Endothelial cell of umbilical vein (primary cell): ENCODE results near the gene AVPR1A. TPM values are rescaled to one million over a fixed set of nuclear protein-coding genes. Genes with fewer than 3 reads are reported as not detected.

Experiments
- BruUV-seq: library from RNA; stranded (reverse); fragments of 400-500 nt; replicated peaks from 2 replicates; lab custom pipeline; 2021; lab: Mats Ljungman, UMichigan
- CTCF ChIA-PET: fragments of 300-600, 350-600 bp; sonication (Branson Sonifier 250); formaldehyde crosslinking; loops from one replicate; lab custom pipeline; 2021; ENCODE audit warnings: antibody characterized with exemption, inconsistent platforms; lab: Charles Lee
- POLR2A ChIA-PET: fragments of 300-600, 350-600 bp; sonication (Branson Sonifier 250); formaldehyde crosslinking; loops from one replicate; lab custom pipeline; 2021; ENCODE audit warnings: antibody characterized with exemption, inconsistent platforms; lab: Charles Lee
- DNase-seq: peaks from one replicate; pipeline ENCODE4 v3.0.0-alpha.2; 2011; ENCODE audit warnings: low read depth, low spot score
- FAIRE-seq: peaks from 2 replicates; lab custom pipeline; 2011; peaks lifted over from hg19 to GRCh38; lab: Jason Lieb, UNC
- H2AFZ ChIP-seq: 2 replicates; pipeline ENCODE4 v1.6.0; 2012; ENCODE audit warnings: low read depth, low read length, control low read depth, inconsistent platforms
- H3K27ac ChIP-seq: 2 replicates; pipeline ENCODE4 v1.5.1; 2011; ENCODE audit warnings: low read depth, mild to moderate bottlenecking, control low read depth, low read length, moderate library complexity; ENCODE audit not compliant: insufficient read depth
- H3K27me3 ChIP-seq, 2 experiments: 2 replicates each; pipeline versions ENCODE4 v1.6.0 to v1.6.1; 2011; ENCODE audit warnings: low read length in 2 of 2, mixed read lengths in 1 of 2; ENCODE audit not compliant: control insufficient read depth in 2 of 2, insufficient read depth in 2 of 2
- H3K36me3 ChIP-seq, 2 experiments: 2 replicates in 1 of 2; 3 replicates in 1 of 2; pipeline ENCODE4 v1.5.1; 2011; ENCODE audit warnings: low read length in 2 of 2, mild to moderate bottlenecking in 1 of 2, moderate library complexity in 1 of 2; ENCODE audit not compliant: control insufficient read depth in 2 of 2, insufficient read depth in 2 of 2; ENCODE audit errors: extremely low read depth in 1 of 2
- H3K4me1 ChIP-seq: 3 replicates; pipeline ENCODE4 v1.5.1; 2011; ENCODE audit warnings: mild to moderate bottlenecking, low read length; ENCODE audit not compliant: control insufficient read depth, insufficient read depth; ENCODE audit errors: extremely low read depth
- H3K4me2 ChIP-seq: 2 replicates; pipeline ENCODE4 v1.6.1; 2011; ENCODE audit warnings: low read length, control low read depth, mixed read lengths; ENCODE audit not compliant: insufficient read depth
- H3K4me3 ChIP-seq, 3 experiments: fragments of 200-600 bp in 1 of 3; sonication (generic), shearing (Covaris generic) in 1 of 3; replicated peaks in 1 of 3; 2 replicates each; pipeline ENCODE4 v1.5.1; 2011 to 2016; ENCODE audit warnings: control low read depth in 3 of 3, low read length in 3 of 3, mild to moderate bottlenecking in 2 of 3, inconsistent platforms in 1 of 3, low read depth in 1 of 3, moderate library complexity in 1 of 3; ENCODE audit not compliant: insufficient read depth in 1 of 3
- H3K79me2 ChIP-seq: 2 replicates; pipeline ENCODE4 v1.6.0; 2012; ENCODE audit warnings: low read length, inconsistent platforms; ENCODE audit not compliant: control insufficient read depth, insufficient read depth
- H3K9ac ChIP-seq: replicated peaks from 2 replicates; pipeline ENCODE3; 2011; ENCODE audit warnings: low read length, control low read depth; ENCODE audit not compliant: insufficient read depth; ENCODE audit errors: extremely low read depth
- H3K9me1 ChIP-seq: replicated peaks from 3 replicates; pipeline ENCODE4 v1.6.0; 2011; ENCODE audit warnings: mild to moderate bottlenecking, low read length; ENCODE audit not compliant: control insufficient read depth, insufficient read depth; ENCODE audit errors: extremely low read depth
- H3K9me3 ChIP-seq: replicated peaks from 2 replicates; pipeline ENCODE4 v1.5.1; 2012; ENCODE audit warnings: low read length, inconsistent platforms; ENCODE audit not compliant: control insufficient read depth, insufficient read depth
- H4K20me1 ChIP-seq: replicated peaks from 2 replicates; pipeline ENCODE3; 2011; ENCODE audit warnings: mild to moderate bottlenecking, low read length; ENCODE audit not compliant: control insufficient read depth, insufficient read depth; ENCODE audit errors: extremely low read depth
- CTCF ChIP-seq, 2 donors: IDR thresholded peaks; 1 replicate in 1 of 2; 2 replicates in 1 of 2; pipeline ENCODE4 v1.5.1; 2011; ENCODE audit warnings: low read length in 2 of 2, mild to moderate bottlenecking in 2 of 2, moderate library complexity in 2 of 2, control low read depth in 1 of 2, inconsistent platforms in 1 of 2, low read depth in 1 of 2; ENCODE audit not compliant: insufficient read depth in 1 of 2; ENCODE audit errors: extremely low read depth in 1 of 2
- EZH2 ChIP-seq: IDR thresholded peaks from 2 replicates; pipeline ENCODE4 v1.6.1; 2012; ENCODE audit warnings: borderline replicate concordance, low read depth, mild to moderate bottlenecking, moderate library complexity, low read length, inconsistent platforms; ENCODE audit not compliant: severe bottlenecking
- FOS ChIP-seq: IDR thresholded peaks from 2 replicates; pipeline ENCODE4 v1.6.1; 2011; ENCODE audit warnings: mild to moderate bottlenecking, low read length, moderate library complexity, borderline replicate concordance; ENCODE audit not compliant: insufficient read depth
- GATA2 ChIP-seq: IDR thresholded peaks from 2 replicates; pipeline ENCODE4 v1.7.0; 2011; ENCODE audit warnings: low read depth, mild to moderate bottlenecking, moderate library complexity, mixed read lengths, low read length; ENCODE audit not compliant: insufficient read length, insufficient read depth
- JUN ChIP-seq: IDR thresholded peaks from 2 replicates; pipeline ENCODE4 v1.6.1; 2011; ENCODE audit warnings: borderline replicate concordance, low read depth; ENCODE audit not compliant: insufficient read length, insufficient read depth
- MAX ChIP-seq: IDR thresholded peaks from 2 replicates; pipeline ENCODE4 v1.6.1; 2011; ENCODE audit not compliant: insufficient read depth, insufficient read length
- MYC ChIP-seq: IDR thresholded peaks from one replicate; pipeline ENCODE4 v1.6.1; 2011; ENCODE audit warnings: mild to moderate bottlenecking, low read depth, low read length
- POLR2A ChIP-seq: IDR thresholded peaks from 2 replicates; pipeline ENCODE4 v1.6.1; 2012; ENCODE audit warnings: low read depth, mild to moderate bottlenecking, control low read depth, low read length
- POLR2AphosphoS5 ChIP-seq: IDR thresholded peaks from 2 replicates; pipeline ENCODE4 v1.6.1; 2012; ENCODE audit warnings: low read depth, mild to moderate bottlenecking, control low read depth, low read length, moderate library complexity; ENCODE audit not compliant: insufficient read depth
- dilution Hi-C: fragments of 300-500 bp; cut with MboI; formaldehyde crosslinking; loops from one replicate; pipeline ENCODE4 v1.15.0; 2019; ENCODE audit warnings: low sequenced_read_pairs; ENCODE audit not compliant: extremely low pct_ligation_motif_present
- intact Hi-C: fragments of 100-400 bp; cut with micrococcal nuclease; formaldehyde crosslinking; loops from one replicate; pipeline ENCODE4 v1.10.0; 2022
- polyA plus RNA-seq, 4 experiments: library from polyadenylated mRNA; depleted of rRNA in 3 of 4; stranded (reverse) in 3 of 4; unstranded in 1 of 4; fragments of >200 nt; gene quantifications; 2 replicates each; pipeline versions ENCODE4 v1.2.1 to v1.2.3, GENCODE V29; 2011 to 2012; ENCODE audit warnings: missing spikeins in 1 of 4
- total RNA-seq: library from RNA; stranded (reverse); gene quantifications from 2 replicates; pipeline ENCODE4 v1.2.3, GENCODE V29; 2021

Gene AVPR1A
- total and polyA plus RNA-seq, 2 donors (not counting 3 experiments of a cell fraction or from before 2014, with no cell fraction given): not detected

GRCh38 chr12:63098851-63099250 lies 52.1 kb downstream of the AVPR1A start:
- dilution Hi-C loops: no loop called here
- CTCF ChIA-PET: interaction anchor here (2.6 kb wide), 1 partner anchor 30 kb away, joined by 9 read pairs; no protein-coding TSS in a partner anchor
- Histone ChIP-seq H2AFZ (no peak overlapping the region), H3K27ac (no peak overlapping the region), H3K9me1 (no peaks in the 10 kb centered on the region), H3K9ac (no peak overlapping the region), H3K9me3 (no peaks in the 10 kb centered on the region), H3K36me3 (no peaks in the 10 kb centered on the region), H3K79me2 (no peaks in the 10 kb centered on the region), H3K4me2 (no peak overlapping the region), H3K4me3 (no peak overlapping the region), H3K4me1 (no peaks in the 10 kb centered on the region), H3K27me3 (peaks cover 1 to 9% of the 10 kb centered on the region in 2 experiments), H4K20me1 (no peaks in the 10 kb centered on the region)
- FAIRE-seq (no peak), DNase-seq (no peak)
- POLR2A ChIA-PET: no interaction called here
- intact Hi-C loops: no loop called here
- TF ChIP-seq FOS: no peak
- no peak for TF ChIP-seq JUN
- TF ChIP-seq MYC: no peak
- BruUV-seq: no TSS peak

GRCh38 chr12:63095369-63095980 lies 55.5 kb downstream of the AVPR1A start:
- Histone ChIP-seq H4K20me1 (no peaks in the 10 kb centered on the region), H3K9me3 (no peaks in the 10 kb centered on the region), H3K36me3 (no peaks in the 10 kb centered on the region), H3K27ac (no peak overlapping the region), H3K27me3 (peaks cover 1 to 11% of the 10 kb centered on the region in 2 experiments), H3K79me2 (no peaks in the 10 kb centered on the region), H3K9ac (no peak overlapping the region), H3K4me1 (no peaks in the 10 kb centered on the region), H3K4me3 (no peak overlapping the region), H3K9me1 (no peaks in the 10 kb centered on the region), H2AFZ (no peak overlapping the region), H3K4me2 (no peak overlapping the region)
- BruUV-seq: no TSS peak
- FAIRE-seq (no peak), DNase-seq (no peak)
- TF ChIP-seq GATA2 (no peak), MAX (no peak), POLR2AphosphoS5 (no peak), JUN (no peak), POLR2A (no peak), FOS (no peak), CTCF (IDR thresholded peaks at IDR 0.05; ENCODE audit: extremely low read depth in 1 of 2, insufficient read depth in 1 of 2, low read depth in 1 of 2, low read length in 2 of 2) (no peak), EZH2 (no peak), MYC (no peak)
- intact Hi-C loops (no loop called here), dilution Hi-C loops (no loop called here)
- ChIA-PET CTCF (no interaction called here), POLR2A (no interaction called here)
